PFSK-1 (cell line): ENCODE results near the gene TTC6.

Experiments
- FOXP2 ChIP-seq: optimal IDR thresholded peaks from 2 replicates; pipeline ENCODE3; 2011; ENCODE audit warnings: borderline replicate concordance, control low read depth, inconsistent platforms; ENCODE audit not compliant: insufficient read depth; ENCODE audit errors: extremely low read length, extremely low read depth
- POLR2AphosphoS5 ChIP-seq: IDR thresholded peaks from 2 replicates; pipeline ENCODE4 v1.6.1; 2012; ENCODE audit warnings: low read depth, mild to moderate bottlenecking, control low read depth, low read length, moderate library complexity
- REST ChIP-seq, 2 experiments: IDR thresholded peaks; 2 replicates each; pipeline versions ENCODE4 v1.6.1 to v1.8.0; 2011 to 2012; ENCODE audit warnings: low read depth in 2 of 2, low read length in 2 of 2, control low read depth in 1 of 2, inconsistent platforms in 1 of 2, mild to moderate bottlenecking in 1 of 2, moderate library complexity in 1 of 2; ENCODE audit not compliant: insufficient read depth in 1 of 2
- SIN3A ChIP-seq: IDR thresholded peaks from 2 replicates; pipeline ENCODE4 v1.6.1; 2012; ENCODE audit warnings: mild to moderate bottlenecking, low read length, moderate library complexity, borderline replicate concordance; ENCODE audit not compliant: insufficient read depth
- TAF1 ChIP-seq: IDR thresholded peaks from 2 replicates; pipeline ENCODE4 v1.6.1; 2012; ENCODE audit warnings: low read length, control low read depth, borderline replicate concordance; ENCODE audit not compliant: insufficient read depth

Gene TTC6

GRCh38 chr14:37592482-37593408, 2.7 kb upstream of the TTC6 start:
- TF ChIP-seq SIN3A = no peak
- TF ChIP-seq REST (IDR thresholded peaks at IDR 0.05; ENCODE audit: insufficient read depth in 1 of 2, low read depth in 2 of 2, low read length in 2 of 2) = no peak
- TF ChIP-seq TAF1 = no peak
- no peak for TF ChIP-seq FOXP2
- TF ChIP-seq POLR2AphosphoS5 = no peak

GRCh38 chr14:37593511-37594237, 1.8 kb upstream of the TTC6 start:
- TF ChIP-seq FOXP2 (no peak), POLR2AphosphoS5 (no peak), REST (IDR thresholded peaks at IDR 0.05; ENCODE audit: insufficient read depth in 1 of 2, low read depth in 2 of 2, low read length in 2 of 2) (no peak), TAF1 (no peak), SIN3A (no peak)

- TF ChIP-seq FOXP2 (no peak), POLR2AphosphoS5 (no peak), TAF1 (no peak), SIN3A (no peak), REST (IDR thresholded peaks at IDR 0.05; ENCODE audit: insufficient read depth in 1 of 2, low read depth in 2 of 2, low read length in 2 of 2) (no peak)
These were observed 1.0 kb upstream of the TTC6 start for GRCh38 chr14:37594238-37594970.

- TF ChIP-seq SIN3A = no peak
- TF ChIP-seq POLR2AphosphoS5 = no peak
- TF ChIP-seq FOXP2 = no peak
- TF ChIP-seq TAF1 = no peak
- TF ChIP-seq REST (IDR thresholded peaks at IDR 0.05; ENCODE audit: insufficient read depth in 1 of 2, low read depth in 2 of 2, low read length in 2 of 2) = no peak
These were observed 586 bp downstream of the TTC6 start for GRCh38 chr14:37595809-37596621.
